Esophagus squamous epithelium (tissue), 5 donors: Measurements from ENCODE around the gene GCA. TPM values are rescaled to one million over a fixed set of nuclear protein-coding genes. Genes with fewer than 3 reads are reported as not detected.
A peak's percentile ranks its signal among the peaks of the same experiment; 100 is the strongest.

Experiments
- DNase-seq: peaks from one replicate; lab custom pipeline; 2025; lab: John Stamatoyannopoulos, UW
- H3K27ac ChIP-seq, 4 donors: fragments of 200-600 bp; sonication (generic); one replicate each; pipeline ENCODE4 v1.5.1; 2016 to 2019; ENCODE audit warnings: mild to moderate bottlenecking in 1 of 4
- H3K27me3 ChIP-seq, 4 donors: fragments of 200-600 bp; sonication (generic); 1 replicate in 3 of 4; 2 replicates in 1 of 4; pipeline versions ENCODE4 v1.5.1 to v1.6.0; 2017 to 2021; ENCODE audit warnings: antibody characterized with exemption in 1 of 4
- H3K36me3 ChIP-seq, 3 donors: fragments of 200-600 bp; sonication (generic); one replicate each; pipeline ENCODE4 v1.5.1; 2016 to 2019
- H3K4me1 ChIP-seq, 3 donors: fragments of 200-600 bp; sonication (generic); one replicate each; pipeline ENCODE4 v1.5.1; 2017 to 2019
- H3K4me3 ChIP-seq, 4 donors: fragments of 200-600 bp; sonication (generic); 1 replicate in 3 of 4; 2 replicates in 1 of 4; pipeline ENCODE4 v1.5.1; 2016 to 2019; ENCODE audit warnings: mild to moderate bottlenecking in 2 of 4, moderate library complexity in 1 of 4
- H3K9me3 ChIP-seq, 3 donors: fragments of 200-600 bp; sonication (generic); one replicate each; pipeline ENCODE4 v1.5.1; 2016 to 2019
- POLR2A ChIP-seq, 4 donors: fragments of 450-650 bp; IDR thresholded peaks; one replicate each; pipeline ENCODE4 v1.6.1; 2017; ENCODE audit warnings: antibody characterized with exemption in 4 of 4, mild to moderate bottlenecking in 4 of 4, moderate library complexity in 3 of 4
- WGBS, 2 donors: methylation state at CpG; one replicate each; pipeline ENCODE4 v1.1.5; 2018; 5-methylcytosine and 5-hydroxymethylcytosine counted together
- intact Hi-C: fragments of 100-400 bp; cut with DNase I; formaldehyde crosslinking; loops from one replicate; pipeline ENCODE4 v1.15.0; 2022
- total RNA-seq, 4 donors: library from RNA; depleted of rRNA; stranded (reverse); fragments of >200 nt; gene quantifications; one replicate each; pipeline ENCODE4 v1.1.0, GENCODE V29; 2016
- TF ChIP-seq, protein P1 (sequence below), 6 experiments: fragments of 450-650 bp in 4 of 6; fragments of 200-600 bp in 2 of 6; sonication (generic) in 2 of 6; IDR thresholded peaks; one replicate each; pipeline ENCODE4 v1.5.1; 2016 to 2019; ENCODE audit warnings: antibody characterized with exemption in 6 of 6, mild to moderate bottlenecking in 4 of 6, moderate library complexity in 4 of 6
- donor health status: DM: yes; HTN: yes; CAD: no.

Gene GCA
- total RNA-seq, 4 donors from 2014 or later = 5.5 to 19.3 (median 13.0) TPM

DNA sequence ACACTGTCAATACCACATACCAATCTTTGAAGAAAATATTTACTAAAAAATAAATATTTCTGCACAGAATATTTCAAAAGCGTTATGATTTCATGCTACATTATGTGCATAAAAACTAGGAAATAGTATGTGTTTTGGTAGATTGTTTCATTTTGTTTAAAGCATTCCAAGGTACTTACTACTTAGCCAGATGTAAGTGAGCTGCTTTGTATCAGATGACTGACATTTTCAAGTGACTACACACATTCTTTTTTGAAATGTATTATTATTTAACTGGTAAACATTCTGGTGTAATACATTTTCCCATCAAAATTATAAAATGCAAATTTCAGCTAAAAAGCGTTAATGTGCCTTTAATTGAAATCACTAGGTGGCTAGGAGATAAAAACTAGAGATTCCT is 21.5 kb downstream of the GCA start:
- WGBS, 2 donors = 85% methylated on average over 2 of the region's 2 CpGs
- Histone ChIP-seq H3K4me1 (no peaks in the 10 kb centered on the region), H3K36me3 (peaks cover 0 to 4% (median 0%) of the 10 kb centered on the region in 3 donors)

DNA sequence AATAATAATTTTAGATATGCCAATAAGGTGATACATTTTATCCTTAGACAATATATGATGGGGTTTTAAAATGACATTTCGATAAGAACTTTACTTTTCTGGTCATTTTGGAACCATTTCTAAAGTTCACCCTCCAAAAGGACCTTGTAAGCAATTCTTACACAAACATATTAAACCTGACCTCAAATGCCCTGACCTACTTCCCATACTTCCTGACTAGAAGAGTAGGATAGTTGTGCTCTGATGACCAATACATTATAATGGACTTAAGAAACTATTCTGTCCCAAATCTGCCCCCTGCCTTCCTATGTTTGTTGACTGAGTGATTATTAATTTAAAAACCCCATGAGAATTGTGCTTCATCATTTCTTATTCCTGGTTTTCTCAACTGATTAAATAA is 24.6 kb downstream of the GCA start:
- no peaks in the 10 kb centered on the region for H3K9me3 ChIP-seq
- TF ChIP-seq, protein P1, sequence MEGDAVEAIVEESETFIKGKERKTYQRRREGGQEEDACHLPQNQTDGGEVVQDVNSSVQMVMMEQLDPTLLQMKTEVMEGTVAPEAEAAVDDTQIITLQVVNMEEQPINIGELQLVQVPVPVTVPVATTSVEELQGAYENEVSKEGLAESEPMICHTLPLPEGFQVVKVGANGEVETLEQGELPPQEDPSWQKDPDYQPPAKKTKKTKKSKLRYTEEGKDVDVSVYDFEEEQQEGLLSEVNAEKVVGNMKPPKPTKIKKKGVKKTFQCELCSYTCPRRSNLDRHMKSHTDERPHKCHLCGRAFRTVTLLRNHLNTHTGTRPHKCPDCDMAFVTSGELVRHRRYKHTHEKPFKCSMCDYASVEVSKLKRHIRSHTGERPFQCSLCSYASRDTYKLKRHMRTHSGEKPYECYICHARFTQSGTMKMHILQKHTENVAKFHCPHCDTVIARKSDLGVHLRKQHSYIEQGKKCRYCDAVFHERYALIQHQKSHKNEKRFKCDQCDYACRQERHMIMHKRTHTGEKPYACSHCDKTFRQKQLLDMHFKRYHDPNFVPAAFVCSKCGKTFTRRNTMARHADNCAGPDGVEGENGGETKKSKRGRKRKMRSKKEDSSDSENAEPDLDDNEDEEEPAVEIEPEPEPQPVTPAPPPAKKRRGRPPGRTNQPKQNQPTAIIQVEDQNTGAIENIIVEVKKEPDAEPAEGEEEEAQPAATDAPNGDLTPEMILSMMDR (IDR thresholded peaks at IDR 0.05) = no peak
- no peak for TF ChIP-seq POLR2A (IDR thresholded peaks at IDR 0.05)
- intact Hi-C loops = no loop called here
- no peak overlapping the region for H3K4me3 ChIP-seq
- H3K36me3 ChIP-seq = no peaks in the 10 kb centered on the region
- no peaks in the 10 kb centered on the region for H3K4me1 ChIP-seq
- no peak for DNase-seq
- WGBS, 2 donors = 81 to 89% methylated on average over 1 of the region's 1 CpG
- no peaks in the 10 kb centered on the region for H3K27me3 ChIP-seq
- no peak overlapping the region for H3K27ac ChIP-seq

More for the DNA sequence above, 21.5 kb downstream of the GCA start:
- TF ChIP-seq, protein P1 (IDR thresholded peaks at IDR 0.05) = no peak
- TF ChIP-seq POLR2A (IDR thresholded peaks at IDR 0.05) = no peak
- intact Hi-C loops = no loop called here
- no peaks in the 10 kb centered on the region for H3K27me3 ChIP-seq
- no peak overlapping the region for H3K4me3 ChIP-seq
- no peak overlapping the region for H3K27ac ChIP-seq
- DNase-seq = no peak
- no peaks in the 10 kb centered on the region for H3K9me3 ChIP-seq

DNA sequence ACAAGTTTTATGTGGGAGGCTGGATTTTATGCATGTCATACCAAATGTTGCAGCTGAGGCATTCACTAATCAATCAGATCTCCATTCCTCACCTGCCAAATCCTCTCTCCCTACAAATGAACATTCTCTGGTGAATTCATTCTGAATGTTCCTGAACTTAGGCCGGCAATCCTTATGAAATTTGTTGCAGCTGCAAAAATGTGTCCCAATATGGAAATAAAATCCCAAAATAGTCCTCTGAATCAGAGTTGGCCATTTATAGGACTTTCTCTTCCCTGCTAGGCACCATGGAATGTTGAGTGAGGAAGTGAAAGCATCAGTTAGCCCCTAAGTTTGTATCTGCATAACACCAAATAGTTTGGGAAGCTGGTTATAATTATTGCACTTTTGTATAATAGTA is 25.6 kb downstream of the GCA start:
- DNase-seq = no peak
- WGBS, 2 donors = 39 to 68% methylated on average over 1 of the region's 1 CpG
- intact Hi-C loops = no loop called here

DNA sequence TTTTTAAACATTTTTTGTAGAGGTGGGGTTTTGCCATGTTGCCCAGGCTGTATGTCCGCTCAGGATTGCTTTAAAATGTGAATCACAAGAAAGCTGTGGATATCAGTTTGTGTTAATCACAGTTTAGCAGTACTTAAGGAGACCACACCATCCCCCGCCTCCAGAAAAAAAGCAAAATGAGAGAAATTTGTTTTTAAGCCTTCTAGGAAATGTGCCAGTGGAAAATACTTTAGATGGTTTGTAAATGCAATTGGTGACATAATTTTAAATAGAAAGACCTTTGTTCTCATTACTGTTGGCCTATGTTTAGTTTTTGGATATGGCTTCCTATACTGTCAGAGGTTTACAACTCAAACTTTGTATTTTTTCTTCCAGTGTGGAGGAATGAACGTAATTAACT is 27.0 kb downstream of the GCA start:
- no peak for DNase-seq
- TF ChIP-seq POLR2A (IDR thresholded peaks at IDR 0.05) = no peak
- TF ChIP-seq, protein P1 (IDR thresholded peaks at IDR 0.05) = no peak
- Histone ChIP-seq H3K27ac (no peak overlapping the region), H3K4me1 (no peaks in the 10 kb centered on the region), H3K36me3 (no peaks in the 10 kb centered on the region), H3K27me3 (no peaks in the 10 kb centered on the region), H3K4me3 (no peak overlapping the region), H3K9me3 (no peaks in the 10 kb centered on the region)
- 70 to 82% methylated on average over 3 of the region's 3 CpGs for WGBS, 2 donors
- intact Hi-C loops = no loop called here

More for the DNA sequence above, 25.6 kb downstream of the GCA start:
- Histone ChIP-seq H3K27me3 (no peaks in the 10 kb centered on the region), H3K4me3 (no peak overlapping the region), H3K4me1 (no peaks in the 10 kb centered on the region), H3K36me3 (no peaks in the 10 kb centered on the region), H3K27ac (peak overlapping the region in 1 of 4 donors; percentile 25), H3K9me3 (no peaks in the 10 kb centered on the region)
- no peak for TF ChIP-seq POLR2A (IDR thresholded peaks at IDR 0.05)
- TF ChIP-seq, protein P1 (IDR thresholded peaks at IDR 0.05) = no peak

DNA sequence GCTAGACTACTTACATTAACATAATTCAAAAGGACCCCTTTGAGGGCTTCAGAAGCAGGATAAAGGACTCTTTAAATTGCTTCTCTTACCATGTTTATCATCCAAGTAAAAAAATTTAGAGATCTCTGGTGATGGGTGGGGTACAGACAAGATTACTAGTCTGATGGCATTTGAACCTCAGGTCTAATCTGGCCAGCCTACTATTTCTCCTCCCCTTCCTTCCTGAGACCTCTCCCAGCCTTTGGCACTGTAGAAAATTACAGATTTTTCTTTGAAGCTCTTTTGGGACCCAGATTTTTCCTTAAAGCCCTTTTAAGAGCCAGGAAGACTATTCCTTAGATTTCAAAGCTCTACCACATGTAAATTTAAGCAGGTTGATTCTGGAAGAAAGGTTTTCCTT is 28.9 kb downstream of the GCA start:
- no peak overlapping the region for H3K4me3 ChIP-seq
- H3K9me3 ChIP-seq = no peaks in the 10 kb centered on the region
- intact Hi-C loops = no loop called here
- H3K36me3 ChIP-seq = no peaks in the 10 kb centered on the region
- TF ChIP-seq, protein P1 (IDR thresholded peaks at IDR 0.05) = no peak
- TF ChIP-seq POLR2A (IDR thresholded peaks at IDR 0.05) = no peak
- no peak for DNase-seq
- no peaks in the 10 kb centered on the region for H3K4me1 ChIP-seq
- no peaks in the 10 kb centered on the region for H3K27me3 ChIP-seq
- H3K27ac ChIP-seq = no peak overlapping the region
